LNCAP (cell line): ENCODE results near the gene SLC7A9.

Experiments used
- CTCF ChIP-seq: fragments of 450-650 bp; IDR thresholded peaks from 2 replicates; pipeline ENCODE4 v1.5.1; 2017; ENCODE audit warnings: mild to moderate bottlenecking

Gene SLC7A9

GRCh38 chr19:32866564-32867265, 2.9 kb downstream of the SLC7A9 start:
- TF ChIP-seq CTCF: no peak

DNA sequence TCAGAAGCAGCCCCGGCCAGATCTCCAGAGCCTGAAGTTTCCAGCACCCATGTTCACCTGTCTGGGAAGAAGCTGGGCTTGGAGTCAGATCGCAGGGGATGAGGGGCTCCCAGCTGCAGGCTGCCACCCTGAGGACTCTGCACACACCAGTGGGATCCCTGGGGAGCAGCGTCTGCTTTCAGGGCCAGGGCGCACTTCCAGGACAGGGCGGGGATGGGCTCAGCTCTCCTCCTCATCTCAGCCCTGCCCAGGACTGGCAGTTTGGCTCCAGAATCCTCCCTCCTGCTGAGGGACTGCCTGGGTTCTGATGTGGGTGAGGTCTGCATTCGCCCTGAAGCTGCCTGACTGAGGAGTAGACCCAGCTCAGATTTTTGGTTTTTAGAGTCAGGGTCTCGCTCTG, 3.5 kb downstream of the SLC7A9 start:
- TF ChIP-seq CTCF: no peak

DNA sequence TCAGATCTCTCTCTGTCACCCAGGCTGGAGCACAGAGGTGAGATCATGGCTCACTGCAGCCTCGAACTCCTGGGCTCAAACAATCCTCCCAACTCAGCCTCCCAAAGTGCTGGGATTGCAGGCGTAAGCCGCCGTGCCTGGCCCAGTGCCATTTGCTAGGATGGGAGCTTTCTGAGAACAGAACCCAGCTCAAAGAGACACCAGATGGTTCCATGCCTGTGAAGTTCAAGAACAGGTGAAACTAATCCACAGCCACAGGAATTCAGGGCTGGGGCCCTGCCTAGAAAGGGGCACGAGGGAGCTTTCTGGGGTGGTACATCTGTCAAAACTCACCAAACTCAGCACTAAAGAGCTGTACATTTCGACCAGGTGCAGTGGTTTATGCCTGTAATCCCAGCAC, 4.2 kb downstream of the SLC7A9 start:
- no peak for TF ChIP-seq CTCF

DNA sequence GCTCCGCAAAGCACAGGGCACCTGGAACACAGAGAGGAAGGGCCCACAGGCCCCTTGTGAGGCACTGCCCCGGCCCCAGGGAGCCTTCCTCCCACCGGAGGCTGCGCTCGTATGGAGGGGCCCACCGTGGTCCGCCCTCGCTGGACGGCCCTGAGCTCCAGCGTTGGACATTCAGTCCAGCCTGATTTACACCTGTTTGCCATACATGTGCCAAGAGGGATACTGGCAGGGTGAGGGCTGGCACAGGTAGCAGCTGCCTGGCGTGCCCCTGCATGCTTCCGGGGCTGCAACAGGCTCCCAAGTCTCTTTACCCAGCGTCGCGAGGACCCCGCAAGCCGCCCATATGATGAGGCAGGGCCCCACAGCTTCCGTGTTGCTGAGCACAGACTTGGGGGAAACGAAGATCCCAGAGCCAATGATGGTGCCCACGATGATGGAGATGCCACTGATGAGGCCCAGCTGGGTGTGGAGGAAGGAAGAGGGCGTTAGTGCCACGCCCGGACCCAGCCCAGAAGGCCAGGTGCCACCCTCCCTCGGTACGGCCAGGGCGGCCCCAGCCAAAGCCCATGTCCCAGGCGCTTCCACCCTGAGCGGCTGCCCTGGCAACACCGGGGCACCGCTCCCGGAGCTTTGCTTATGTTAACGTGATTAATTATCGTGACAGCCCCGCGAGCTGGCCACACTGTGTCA, 5.1 kb downstream of the SLC7A9 start:
- no peak for TF ChIP-seq CTCF

DNA sequence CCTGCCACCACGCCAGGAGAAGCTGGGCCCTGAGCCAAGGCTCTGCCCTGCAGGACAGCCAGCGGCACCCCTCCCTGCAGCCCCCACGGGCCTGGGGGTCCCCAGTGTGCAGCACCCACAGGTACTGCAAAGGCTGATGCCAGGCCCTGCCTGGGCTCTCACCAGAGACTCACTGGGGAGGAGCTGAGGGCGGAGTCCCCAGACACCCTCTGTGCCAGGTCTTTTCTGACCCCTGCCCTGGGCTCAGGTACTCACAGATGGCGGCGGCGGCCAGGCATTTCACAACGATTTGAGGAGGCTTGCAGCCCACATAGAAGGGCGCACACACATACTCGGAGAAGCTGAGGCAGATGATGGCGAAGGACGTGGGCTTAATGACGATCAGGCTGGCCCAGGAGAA, 5.7 kb downstream of the SLC7A9 start:
- TF ChIP-seq CTCF: no peak

DNA sequence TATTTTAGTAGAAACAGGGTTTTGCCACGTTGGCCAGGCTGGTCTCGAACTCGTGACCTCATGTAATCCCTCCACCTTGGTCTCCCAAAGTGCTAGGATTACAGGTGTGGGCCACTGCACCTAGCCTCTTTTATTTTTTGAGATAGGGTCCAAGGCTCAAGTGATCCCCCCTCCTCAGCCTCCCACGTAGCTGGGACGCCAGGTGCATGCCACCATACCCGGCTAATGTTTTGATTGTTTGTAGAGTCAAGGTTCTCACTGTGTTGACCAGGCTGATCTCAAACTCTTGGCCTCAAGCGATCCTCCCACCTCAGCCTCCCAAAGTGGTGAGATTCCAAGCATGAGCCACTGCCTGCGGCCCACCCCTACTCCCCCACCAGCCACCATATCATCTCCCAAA, 6.3 kb downstream of the SLC7A9 start:
- TF ChIP-seq CTCF: no peak

- no peak for TF ChIP-seq CTCF
Measured at GRCh38 chr19:32862741-32863140, 6.8 kb downstream of the SLC7A9 start.
